ENCODE measurements around the gene EN1. TPM values are rescaled to one million over a fixed set of nuclear protein-coding genes. Genes with fewer than 3 reads are reported as not detected.

The EN1 gene
- total and polyA plus RNA-seq, 7 experiments from 2014 or later, result not detected

GRCh38 chr2:118805064-118805690 lies 42.3 kb downstream of the EN1 start:
- H3K27me3 ChIP-seq (ENCODE audit: control insufficient read depth in 2 of 2, insufficient read depth in 2 of 2, low read length in 2 of 2), result peaks cover 0 to 7% of the 10 kb centered on the region in 2 donors
- intact Hi-C loops (cut with micrococcal nuclease), result no loop called here
- Mint-ChIP-seq H3K4me1 (peaks cover 0 to 16% (median 0%) of the 10 kb centered on the region in 7 donors), H3K36me3 (no peaks in the 10 kb centered on the region), H3K27ac (no peak overlapping the region), H3K27me3 (peaks cover 43 to 67% (median 57%) of the 10 kb centered on the region in 5 donors), H3K4me3 (no peak overlapping the region), H3K9me3 (peaks cover 0 to 1% (median 0%) of the 10 kb centered on the region in 11 donors)
- no peaks in the 10 kb centered on the region for H3K36me3 ChIP-seq (ENCODE audit: control insufficient read depth in 2 of 3, insufficient read depth in 3 of 3, low read length in 3 of 3)
- POLR2A ChIA-PET, result no interaction called here
- H3K4me3 ChIP-seq (ENCODE audit: low read length), result no peak overlapping the region
- no peaks in the 10 kb centered on the region for H3K9me3 ChIP-seq (ENCODE audit: control insufficient read depth in 2 of 3, low read length in 3 of 3)
- ATAC-seq (no peak), DNase-seq (no peak)
- CTCF ChIA-PET, result no interaction called here
- H3K27ac ChIP-seq (ENCODE audit: low read depth, low read length), result no peak overlapping the region
- H3K4me1 ChIP-seq (ENCODE audit: control insufficient read depth in 2 of 2, insufficient read depth in 2 of 2, low read length in 2 of 2), result no peaks in the 10 kb centered on the region

GRCh38 chr2:118803012-118803411 lies 44.4 kb downstream of the EN1 start:
- peaks cover 27 to 59% (median 49%) of the 10 kb centered on the region in 5 donors for H3K27me3 Mint-ChIP-seq
- no peak overlapping the region for H3K27ac ChIP-seq (ENCODE audit: low read depth, low read length)
- no peak overlapping the region for H3K4me3 Mint-ChIP-seq
- H3K36me3 ChIP-seq (ENCODE audit: control insufficient read depth in 2 of 3, insufficient read depth in 3 of 3, low read length in 3 of 3), result no peaks in the 10 kb centered on the region
- ChIA-PET POLR2A (no interaction called here), CTCF (no interaction called here)
- H3K4me1 Mint-ChIP-seq, result peaks cover 0 to 4% (median 0%) of the 10 kb centered on the region in 7 donors
- H3K4me3 ChIP-seq (ENCODE audit: low read length), result no peak overlapping the region
- peaks cover 0 to 1% (median 0%) of the 10 kb centered on the region in 11 donors for H3K9me3 Mint-ChIP-seq
- H3K9me3 ChIP-seq (ENCODE audit: control insufficient read depth in 2 of 3, low read length in 3 of 3), result no peaks in the 10 kb centered on the region
- no peaks in the 10 kb centered on the region for H3K36me3 Mint-ChIP-seq
- H3K27me3 ChIP-seq (ENCODE audit: control insufficient read depth in 2 of 2, insufficient read depth in 2 of 2, low read length in 2 of 2), result peaks cover 0 to 7% of the 10 kb centered on the region in 2 donors
- H3K27ac Mint-ChIP-seq, result no peak overlapping the region
- no peak for ATAC-seq
- H3K4me1 ChIP-seq (ENCODE audit: control insufficient read depth in 2 of 2, insufficient read depth in 2 of 2, low read length in 2 of 2), result no peaks in the 10 kb centered on the region
- DNase-seq, result no peak
- intact Hi-C loops (cut with micrococcal nuclease), result no loop called here

- peaks cover 8 to 59% (median 48%) of the 10 kb centered on the region in 5 donors for H3K27me3 Mint-ChIP-seq
- H3K4me1 Mint-ChIP-seq, result no peaks in the 10 kb centered on the region
- Histone ChIP-seq H3K36me3 (ENCODE audit: control insufficient read depth in 2 of 3, insufficient read depth in 3 of 3, low read length in 3 of 3) (no peaks in the 10 kb centered on the region), H3K4me3 (ENCODE audit: low read length) (no peak overlapping the region), H3K4me1 (ENCODE audit: control insufficient read depth in 2 of 2, insufficient read depth in 2 of 2, low read length in 2 of 2) (no peaks in the 10 kb centered on the region), H3K9me3 (ENCODE audit: control insufficient read depth in 2 of 3, low read length in 3 of 3) (no peaks in the 10 kb centered on the region), H3K27me3 (ENCODE audit: control insufficient read depth in 2 of 2, insufficient read depth in 2 of 2, low read length in 2 of 2) (peaks cover 0 to 7% of the 10 kb centered on the region in 2 donors), H3K27ac (ENCODE audit: low read depth, low read length) (no peak overlapping the region)
- no peaks in the 10 kb centered on the region for H3K36me3 Mint-ChIP-seq
- ATAC-seq, result no peak
- POLR2A ChIA-PET, result no interaction called here
- CTCF ChIA-PET, result no interaction called here
- no peak overlapping the region for H3K4me3 Mint-ChIP-seq
- no peak overlapping the region for H3K27ac Mint-ChIP-seq
- no peak for DNase-seq
- intact Hi-C loops (cut with micrococcal nuclease), result no loop called here
- peaks cover 0 to 4% (median 0%) of the 10 kb centered on the region in 11 donors for H3K9me3 Mint-ChIP-seq
Observed at GRCh38 chr2:118801151-118801550, 46.3 kb downstream of the EN1 start.

- Histone ChIP-seq H3K4me3 (ENCODE audit: low read length) (no peak overlapping the region), H3K36me3 (ENCODE audit: control insufficient read depth in 2 of 3, insufficient read depth in 3 of 3, low read length in 3 of 3) (no peaks in the 10 kb centered on the region)
- no peaks in the 10 kb centered on the region for H3K36me3 Mint-ChIP-seq
Observed at GRCh38 chr2:118800736-118801135, 46.7 kb downstream of the EN1 start.

GRCh38 chr2:118794546-118794945 lies 52.9 kb downstream of the EN1 start:
- Histone ChIP-seq H3K4me1 (ENCODE audit: control insufficient read depth in 2 of 2, insufficient read depth in 2 of 2, low read length in 2 of 2) (no peaks in the 10 kb centered on the region), H3K27me3 (ENCODE audit: control insufficient read depth in 2 of 2, insufficient read depth in 2 of 2, low read length in 2 of 2) (no peaks in the 10 kb centered on the region), H3K9me3 (ENCODE audit: control insufficient read depth in 2 of 3, low read length in 3 of 3) (no peaks in the 10 kb centered on the region), H3K27ac (ENCODE audit: low read depth, low read length) (no peak overlapping the region), H3K4me3 (ENCODE audit: low read length) (no peak overlapping the region), H3K36me3 (ENCODE audit: control insufficient read depth in 2 of 3, insufficient read depth in 3 of 3, low read length in 3 of 3) (no peaks in the 10 kb centered on the region)
- intact Hi-C loops (cut with micrococcal nuclease), result no loop called here
- ChIA-PET CTCF (no interaction called here), POLR2A (no interaction called here)
- H3K9me3 Mint-ChIP-seq, result peaks cover 0 to 4% (median 0%) of the 10 kb centered on the region in 11 donors
- no peak overlapping the region for H3K4me3 Mint-ChIP-seq
- H3K36me3 Mint-ChIP-seq, result no peaks in the 10 kb centered on the region
- DNase-seq (no peak), ATAC-seq (no peak)
- H3K27me3 Mint-ChIP-seq, result peaks cover 2 to 78% (median 49%) of the 10 kb centered on the region in 5 donors
- H3K27ac Mint-ChIP-seq, result no peak overlapping the region
- no peaks in the 10 kb centered on the region for H3K4me1 Mint-ChIP-seq

More at GRCh38 chr2:118800736-118801135, 46.7 kb downstream of the EN1 start:
- Histone ChIP-seq H3K27me3 (ENCODE audit: control insufficient read depth in 2 of 2, insufficient read depth in 2 of 2, low read length in 2 of 2) (peaks cover 0 to 7% of the 10 kb centered on the region in 2 donors), H3K4me1 (ENCODE audit: control insufficient read depth in 2 of 2, insufficient read depth in 2 of 2, low read length in 2 of 2) (no peaks in the 10 kb centered on the region), H3K27ac (ENCODE audit: low read depth, low read length) (no peak overlapping the region), H3K9me3 (ENCODE audit: control insufficient read depth in 2 of 3, low read length in 3 of 3) (no peaks in the 10 kb centered on the region)
- no peaks in the 10 kb centered on the region for H3K4me1 Mint-ChIP-seq
- H3K27ac Mint-ChIP-seq, result no peak overlapping the region
- H3K27me3 Mint-ChIP-seq, result peaks cover 4 to 59% (median 49%) of the 10 kb centered on the region in 5 donors
- intact Hi-C loops (cut with micrococcal nuclease), result no loop called here
- peaks cover 0 to 4% (median 0%) of the 10 kb centered on the region in 11 donors for H3K9me3 Mint-ChIP-seq
- CTCF ChIA-PET, result interaction anchor here (0.7 kb wide), 1 partner anchor 21 kb away, joined by 3 read pairs; no protein-coding TSS in a partner anchor
- ATAC-seq (no peak), DNase-seq (no peak)
- POLR2A ChIA-PET, result no interaction called here
- no peak overlapping the region for H3K4me3 Mint-ChIP-seq

Other genes with a start within 250 kb of the EN1 start
- 1 to 10 TPM in 1 of 5 experiments, under 1 TPM in 1, not detected in 3; 0.48 to 2.6 TPM for gene MARCO, start 94.5 kb upstream of the EN1 start, total RNA-seq
- not detected for gene MARCO, start 94.5 kb upstream of the EN1 start, polyA plus RNA-seq

Measured in naive thymus-derived CD4-positive, alpha-beta T cell (primary cell).